HepG2 (cell line): ENCODE measurements around the gene DEFB127. TPM values are rescaled to one million over a fixed set of nuclear protein-coding genes. Genes with fewer than 3 reads are reported as not detected.

ENCODE experiments used
- ATAC-seq: fragments of 200-7000 bp; cut with Tn5 transposase; 3 replicates; pipeline ENCODE4 v1.9.1; 2020; ENCODE audit warnings: mild to moderate bottlenecking, moderate library complexity
- BruUV-seq: library from RNA; stranded (reverse); fragments of 400-500 nt; replicated peaks from 2 replicates; lab custom pipeline; 2021; lab: Mats Ljungman, UMichigan
- CTCF ChIA-PET: fragments of 300-600 bp; formaldehyde crosslinking; extraction: SDS; loops from one replicate; lab custom pipeline; 2021; ENCODE audit warnings: low total read pairs, inconsistent platforms, low intra/inter-chr PET ratio; lab: Yijun Ruan, JAX
- POLR2A ChIA-PET: fragments of 350-600 bp; sonication (Branson Sonifier 250); formaldehyde crosslinking; loops from one replicate; lab custom pipeline; 2020; ENCODE audit warnings: antibody characterized with exemption, inconsistent platforms; lab: Yijun Ruan, JAX
- DNase-seq: peaks from one replicate; pipeline ENCODE4 v3.0.0-alpha.2; 2015; ENCODE audit warnings: low spot score
- FAIRE-seq: peaks from 3 replicates; lab custom pipeline; 2011; peaks lifted over from hg19 to GRCh38; lab: Jason Lieb, UNC
- H2AFZ ChIP-seq: one replicate; pipeline ENCODE4 v1.6.1; 2011; ENCODE audit warnings: low read length, inconsistent platforms
- H3K27ac ChIP-seq: fragments of 300-600 bp; 3 replicates; pipeline ENCODE4 v1.8.0; 2011; ENCODE audit warnings: mixed run types, mild to moderate bottlenecking, mixed read lengths, low read length, inconsistent platforms; ENCODE audit not compliant: insufficient read depth; ENCODE audit errors: extremely low read length
- H3K27me3 ChIP-seq, 2 experiments: fragments of 200-600 bp in 1 of 2; 2 replicates in 1 of 2; 3 replicates in 1 of 2; pipeline versions ENCODE4 v1.6.0 to v1.8.0; 2011; ENCODE audit warnings: low read length in 2 of 2, mild to moderate bottlenecking in 2 of 2, moderate library complexity in 2 of 2, inconsistent platforms in 1 of 2; ENCODE audit not compliant: insufficient read depth in 2 of 2, control insufficient read depth in 1 of 2
- H3K36me3 ChIP-seq, 2 experiments: fragments of 200-600 bp in 1 of 2; replicated peaks in 1 of 2; 2 replicates in 1 of 2; 3 replicates in 1 of 2; pipeline versions ENCODE4 v1.5.1 to v1.8.0; 2011; ENCODE audit warnings: low read length in 2 of 2, inconsistent platforms in 1 of 2; ENCODE audit not compliant: insufficient read depth in 2 of 2, control insufficient read depth in 1 of 2
- H3K4me1 ChIP-seq: 2 replicates; pipeline ENCODE4 v1.5.1; 2012; ENCODE audit warnings: low read length, inconsistent platforms; ENCODE audit not compliant: insufficient read depth
- H3K4me2 ChIP-seq: 2 replicates; pipeline ENCODE4 v1.6.0; 2011; ENCODE audit warnings: low read depth, low read length, inconsistent platforms
- H3K4me3 ChIP-seq, 3 experiments: fragments of 200-600 bp in 1 of 3; sonication (generic), shearing (Covaris generic) in 1 of 3; replicated peaks in 1 of 3; 2 replicates each; pipeline ENCODE4 v1.5.1; 2011 to 2016; ENCODE audit warnings: low read length in 3 of 3, inconsistent platforms in 2 of 3, low read depth in 2 of 3, mild to moderate bottlenecking in 2 of 3, control low read depth in 1 of 3, mixed read lengths in 1 of 3; ENCODE audit not compliant: insufficient read depth in 1 of 3
- H3K79me2 ChIP-seq: one replicate; pipeline ENCODE4 v1.6.1; 2011; ENCODE audit warnings: low read length, inconsistent platforms; ENCODE audit not compliant: insufficient read depth
- H3K9ac ChIP-seq: 2 replicates; pipeline ENCODE4 v1.6.0; 2011; ENCODE audit warnings: mild to moderate bottlenecking, low read depth, low read length, inconsistent platforms; ENCODE audit not compliant: insufficient read depth
- H3K9me3 ChIP-seq: 2 replicates; pipeline ENCODE4 v1.5.1; 2012; ENCODE audit warnings: mild to moderate bottlenecking, low read length
- H4K20me1 ChIP-seq: 2 replicates; pipeline ENCODE4 v1.6.0; 2011; ENCODE audit warnings: inconsistent platforms, mild to moderate bottlenecking, low read length, moderate library complexity; ENCODE audit not compliant: insufficient read depth
- HDAC6 ChIP-seq: fragments of 200-600 bp; sonication (generic); IDR thresholded peaks from 2 replicates; pipeline ENCODE4 v1.7.0; 2017; ENCODE audit warnings: mild to moderate bottlenecking, antibody characterized with exemption, low read length, low read depth
- HES4 ChIP-seq: sonication (generic); formaldehyde crosslinking; IDR thresholded peaks from 2 replicates; pipeline ENCODE4 v1.9.0; 2021; ENCODE audit warnings: mild to moderate bottlenecking, missing genetic modification reagents, borderline replicate concordance
- IRF9 ChIP-seq: sonication (generic); formaldehyde crosslinking; IDR thresholded peaks from 2 replicates; pipeline ENCODE4 v1.8.0; 2022; ENCODE audit warnings: missing genetic modification reagents, mild to moderate bottlenecking, borderline replicate concordance
- NCOA1 ChIP-seq: sonication (generic); formaldehyde crosslinking; IDR thresholded peaks from 2 replicates; pipeline ENCODE4 v1.9.0; 2021; ENCODE audit warnings: missing genetic modification reagents
- NR3C1 ChIP-seq: sonication (generic); formaldehyde crosslinking; IDR thresholded peaks from 2 replicates; pipeline ENCODE4 v1.4.0; 2020; ENCODE audit warnings: missing genetic modification reagents
- POLR2AphosphoS5 ChIP-seq: IDR thresholded peaks from 2 replicates; pipeline ENCODE4 v1.6.1; 2012; ENCODE audit warnings: low read depth, low read length
- THAP9 ChIP-seq: sonication (generic); formaldehyde crosslinking; IDR thresholded peaks from 2 replicates; pipeline ENCODE4; 2020; ENCODE audit warnings: missing genetic modification reagents, mild to moderate bottlenecking, borderline replicate concordance
- ZNF44 ChIP-seq: sonication (generic); formaldehyde crosslinking; IDR thresholded peaks from 2 replicates; pipeline ENCODE4 v1.5.1; 2020; ENCODE audit warnings: mild to moderate bottlenecking, missing genetic modification reagents
- ZNF513 ChIP-seq: sonication (generic); formaldehyde crosslinking; conservative IDR thresholded peaks from 2 replicates; pipeline ENCODE4 v1.5.0; 2020; ENCODE audit warnings: missing genetic modification reagents
- ZNF749 ChIP-seq: sonication (generic); formaldehyde crosslinking; IDR thresholded peaks from 2 replicates; pipeline ENCODE4 v1.8.0; 2022; ENCODE audit warnings: mild to moderate bottlenecking, missing genetic modification reagents, moderate library complexity, borderline replicate concordance
- ZNF776 ChIP-seq: sonication (generic); formaldehyde crosslinking; IDR thresholded peaks from 2 replicates; pipeline ENCODE4 v1.4.0; 2020; ENCODE audit warnings: mild to moderate bottlenecking, missing genetic modification reagents
- WGBS: methylation state at CpG from one replicate; pipeline ENCODE4 v1.1.6; 2017; ENCODE audit warnings: low lambda C conversion rate; 5-methylcytosine and 5-hydroxymethylcytosine counted together
- in situ Hi-C: cut with HindIII; loops from 2 replicates; pipeline ENCODE4 v1.10.0; 2017; ENCODE audit warnings: low pct_unique_long_range_greater_than_20kb; ENCODE audit not compliant: extremely low pct_ligation_motif_present
- intact Hi-C: fragments of 100-400 bp; cut with micrococcal nuclease; formaldehyde crosslinking; loops from one replicate; pipeline ENCODE4 v1.10.0; 2022; ENCODE audit not compliant: unreplicated experiment
- polyA plus RNA-seq, 8 experiments: library from polyadenylated mRNA; depleted of rRNA in 3 of 8; stranded (reverse) in 7 of 8; unstranded in 1 of 8; fragments of >200 nt; fragmentation: Illumina TruSeq in 4 of 8; extraction: Trizol in 4 of 8; gene quantifications; 2 replicates each; pipeline versions ENCODE4 v1.2.1 to v1.2.3, GENCODE V29; 2011 to 2016; ENCODE audit warnings: low read depth in 4 of 8, missing spikeins in 1 of 8, mixed read lengths in 1 of 8; ENCODE audit not compliant: insufficient read depth in 1 of 8
- total RNA-seq, 5 experiments: library from RNA; depleted of rRNA; stranded (reverse); fragments of >200 nt; fragmentation: Illumina TruSeq; extraction: Trizol; gene quantifications; 2 replicates each; pipeline ENCODE4 v1.2.3, GENCODE V29; 2016; ENCODE audit warnings: low read depth in 1 of 5

DEFB127 gene
- total and polyA plus RNA-seq, 2 of the 13 experiments (the other 11 are each of a cell fraction or from before 2014, with no cell fraction given): not detected

GRCh38 chr20:142290-142689, 15.0 kb upstream of the DEFB127 start, which contains the start of gene DEFB126:
TSS of gene DEFB126 (plus strand) at chr20:142590. CDS start at chr20:142629, 39 bp downstream.
- peaks cover 0 to 12% of the 10 kb centered on the region in 2 experiments; a peak in 2 of 5 replicates for H3K27me3 ChIP-seq
- no peak within 1 kb of the TSS for H3K4me3 ChIP-seq
- TF ChIP-seq ZNF776 (CRISPR knock-in tag) (no peak), ZNF513 (no peak), THAP9 (no peak), NR3C1 (CRISPR knock-in tag) (no peak), ZNF44 (CRISPR knock-in tag) (no peak), NCOA1 (no peak), ZNF749 (no peak), POLR2AphosphoS5 (no peak), IRF9 (no peak), HES4 (CRISPR knock-in tag) (no peak), HDAC6 (no peak)
- BruUV-seq: no TSS peak
- peaks cover 11% of the 10 kb centered on the region for H3K4me1 ChIP-seq
- ATAC-seq (no peak), FAIRE-seq (no peak), DNase-seq (no peak)
- no peak within 1 kb of the TSS for H3K4me2 ChIP-seq
- no peaks in the 10 kb centered on the region for H3K9me3 ChIP-seq
- H2AFZ ChIP-seq: no peak within 1 kb of the TSS
- WGBS: 0% methylated on average over 1 of the region's 1 CpG
- H3K79me2 ChIP-seq: no peaks in the 10 kb centered on the region
- H4K20me1 ChIP-seq: no peaks in the 10 kb centered on the region
- no peak within 1 kb of the TSS for H3K27ac ChIP-seq
- H3K36me3 ChIP-seq: no peaks in the 10 kb centered on the region
- ChIA-PET POLR2A (no interaction called here), CTCF (no interaction called here)
- in situ Hi-C loops: no loop called here
- intact Hi-C loops: no loop called here
- no peak within 1 kb of the TSS for H3K9ac ChIP-seq
